IMR-90 (cell line): ENCODE results near the gene CARD8. TPM values are rescaled to one million over a fixed set of nuclear protein-coding genes. Genes with fewer than 3 reads are reported as not detected.
"Not testable (repeated sequence)": the region's sequence is repeated elsewhere in the genome, so short reads cannot be mapped to it uniquely, and the experiment has no call there.

ENCODE experiments used
- ATAC-seq: fragments of 200-7000 bp; cut with Tn5 transposase; 2 replicates; pipeline ENCODE4 v1.9.1; 2020; ENCODE audit warnings: low read depth, mild to moderate bottlenecking, moderate library complexity
- BruUV-seq: library from RNA; stranded (reverse); fragments of 400-500 nt; replicated peaks from 2 replicates; lab custom pipeline; 2021; lab: Mats Ljungman, UMichigan
- CTCF ChIA-PET: fragments of 300-600 bp; formaldehyde crosslinking; extraction: SDS; loops from one replicate; lab custom pipeline; 2021; ENCODE audit warnings: antibody characterized with exemption; lab: Yijun Ruan, JAX
- POLR2A ChIA-PET: fragments of 300-600 bp; sonication (Branson Sonifier 250); formaldehyde crosslinking; loops from one replicate; lab custom pipeline; 2022; ENCODE audit warnings: antibody characterized with exemption; ENCODE audit not compliant: unreplicated experiment; lab: Charles Lee
- DNase-seq: peaks from one replicate; pipeline ENCODE4 v3.0.0; 2013
- H2AFZ ChIP-seq: replicated peaks from 2 replicates; pipeline ENCODE3; 2013; ENCODE audit warnings: low read length, mild to moderate bottlenecking; ENCODE audit not compliant: poor library complexity
- H2AK5ac ChIP-seq: 2 replicates; pipeline ENCODE4 v1.6.1; 2013; ENCODE audit warnings: low read depth, low read length, inconsistent platforms
- H2AK9ac ChIP-seq: replicated peaks from 2 replicates; pipeline ENCODE3; 2013; ENCODE audit warnings: mild to moderate bottlenecking, low read depth, low read length, moderate library complexity; ENCODE audit not compliant: poor library complexity
- H2BK120ac ChIP-seq: 2 replicates; pipeline ENCODE4 v1.6.1; 2013; ENCODE audit warnings: low read depth, low read length, inconsistent platforms
- H2BK15ac ChIP-seq: 3 replicates; pipeline ENCODE4 v1.6.1; 2013; ENCODE audit warnings: low read depth, low read length, inconsistent platforms
- H2BK20ac ChIP-seq: 2 replicates; pipeline ENCODE4 v1.6.1; 2013; ENCODE audit warnings: low read depth, mild to moderate bottlenecking, inconsistent platforms, low read length, moderate library complexity
- H2BK5ac ChIP-seq: 2 replicates; pipeline ENCODE4 v1.6.1; 2013; ENCODE audit warnings: mild to moderate bottlenecking, low read depth, low read length, inconsistent platforms; ENCODE audit not compliant: poor library complexity, severe bottlenecking
- H3K14ac ChIP-seq: replicated peaks from 2 replicates; pipeline ENCODE4 v1.6.1; 2013; ENCODE audit warnings: low read depth, low read length, inconsistent platforms
- H3K18ac ChIP-seq: 2 replicates; pipeline ENCODE4 v1.6.1; 2013; ENCODE audit warnings: low read depth, low read length, control low read depth
- H3K23ac ChIP-seq: 2 replicates; pipeline ENCODE4 v1.6.1; 2013; ENCODE audit warnings: low read depth, low read length, inconsistent platforms
- H3K27ac ChIP-seq: 2 replicates; pipeline ENCODE4 v1.5.1; 2013; ENCODE audit warnings: mild to moderate bottlenecking, control low read depth, low read length; ENCODE audit not compliant: insufficient read depth
- H3K27me3 ChIP-seq: 2 replicates; pipeline ENCODE4 v1.6.1; 2013; ENCODE audit warnings: low read length; ENCODE audit not compliant: control insufficient read depth, insufficient read depth
- H3K36me3 ChIP-seq: 2 replicates; pipeline ENCODE4 v1.6.1; 2013; ENCODE audit warnings: low read length, mixed read lengths; ENCODE audit not compliant: control insufficient read depth, insufficient read depth
- H3K4ac ChIP-seq: 2 replicates; pipeline ENCODE4 v1.6.1; 2013; ENCODE audit warnings: low read depth, low read length, inconsistent platforms
- H3K4me1 ChIP-seq: 2 replicates; pipeline ENCODE4 v1.6.1; 2013; ENCODE audit warnings: low read length, mixed read lengths; ENCODE audit not compliant: control insufficient read depth, insufficient read depth
- H3K4me2 ChIP-seq: 2 replicates; pipeline ENCODE4 v1.6.1; 2013; ENCODE audit warnings: low read depth, mild to moderate bottlenecking, control low read depth, low read length, moderate library complexity
- H3K4me3 ChIP-seq: 2 replicates; pipeline ENCODE4 v1.5.1; 2013; ENCODE audit warnings: low read depth, mild to moderate bottlenecking, control low read depth, low read length, moderate library complexity; ENCODE audit not compliant: insufficient read depth
- H3K56ac ChIP-seq: 2 replicates; pipeline ENCODE4 v1.6.1; 2013; ENCODE audit warnings: low read length, inconsistent platforms; ENCODE audit not compliant: insufficient read depth; ENCODE audit errors: extremely low read depth
- H3K79me1 ChIP-seq, 2 experiments: 2 replicates each; pipeline ENCODE4 v1.6.1; 2013; ENCODE audit warnings: low read length in 2 of 2, inconsistent platforms in 1 of 2, low read depth in 1 of 2
- H3K9ac ChIP-seq: 2 replicates; pipeline ENCODE4 v1.6.1; 2013; ENCODE audit warnings: low read depth, low read length, control low read depth
- H3K9me1 ChIP-seq: 2 replicates; pipeline ENCODE4 v1.6.1; 2013; ENCODE audit warnings: low read length, inconsistent platforms; ENCODE audit not compliant: insufficient read depth
- H3K9me3 ChIP-seq: 2 replicates; pipeline ENCODE4 v1.6.1; 2013; ENCODE audit warnings: low read length; ENCODE audit not compliant: control insufficient read depth, insufficient read depth
- H4K20me1 ChIP-seq: 2 replicates; pipeline ENCODE4 v1.6.1; 2013; ENCODE audit warnings: low read length, inconsistent platforms; ENCODE audit not compliant: insufficient read depth
- H4K5ac ChIP-seq: 2 replicates; pipeline ENCODE4 v1.6.1; 2013; ENCODE audit warnings: mild to moderate bottlenecking, low read depth, low read length, control low read depth
- H4K8ac ChIP-seq, 2 experiments: 2 replicates each; pipeline ENCODE4 v1.6.1; 2013; ENCODE audit warnings: low read depth in 2 of 2, low read length in 2 of 2, control low read depth in 1 of 2, inconsistent platforms in 1 of 2
- H4K91ac ChIP-seq: 2 replicates; pipeline ENCODE4 v1.6.1; 2013; ENCODE audit warnings: low read depth, low read length, inconsistent platforms; ENCODE audit not compliant: insufficient read depth
- BHLHE40 ChIP-seq: fragments of 150-350 bp; IDR thresholded peaks from 2 replicates; pipeline ENCODE4 v1.6.1; 2016; ENCODE audit warnings: mild to moderate bottlenecking, low read depth, low read length
- CEBPB ChIP-seq: IDR thresholded peaks from 2 replicates; pipeline ENCODE4 v1.6.1; 2012; ENCODE audit warnings: low read depth, low read length, improper control_type of control experiment
- CHD1 ChIP-seq: IDR thresholded peaks from 2 replicates; pipeline ENCODE4 v1.6.1; 2012; ENCODE audit warnings: low read depth, low read length, improper control_type of control experiment
- RFX5 ChIP-seq: IDR thresholded peaks from 2 replicates; pipeline ENCODE4 v1.8.0; 2012; ENCODE audit warnings: low read depth, mild to moderate bottlenecking, low read length, moderate library complexity
- WGBS, 2 experiments: methylation state at CpG; one replicate each; pipeline versions ENCODE4 v1.1.5 to v1.1.7; 2013; ENCODE audit warnings: missing lambda C conversion rate in 2 of 2; ENCODE audit not compliant: insufficient read length in 1 of 2; ENCODE audit errors: extremely low coverage in 2 of 2; 5-methylcytosine and 5-hydroxymethylcytosine counted together
- dilution Hi-C: fragments of 300-500 bp; cut with HindIII; formaldehyde crosslinking; loops from one replicate; pipeline ENCODE4 v1.14.3; 2018; ENCODE audit warnings: low sequenced_read_pairs; ENCODE audit not compliant: unreplicated experiment
- in situ Hi-C: fragments of 300-500 bp; cut with MboI; formaldehyde crosslinking; loops from 3 replicates; pipeline ENCODE4 v1.14.3; 2019; ENCODE audit warnings: low sequenced_read_pairs, inconsistent platforms, mixed read lengths
- intact Hi-C: fragments of 100-400 bp; cut with micrococcal nuclease; formaldehyde crosslinking; loops from 2 replicates; pipeline ENCODE4 v1.10.0; 2022
- polyA plus RNA-seq, 3 experiments: library from polyadenylated mRNA; depleted of rRNA; stranded (reverse); fragments of >200 nt; gene quantifications; 2 replicates each; pipeline ENCODE4 v1.2.3, GENCODE V29; 2012; ENCODE audit warnings: low replicate concordance in 1 of 3
- total RNA-seq: library from RNA; depleted of rRNA; stranded (reverse); fragments of >200 nt; gene quantifications from 2 replicates; pipeline ENCODE4 v1.2.3, GENCODE V29; 2012
- TF ChIP-seq, protein P1 (sequence below): conservative IDR thresholded peaks from 2 replicates; pipeline ENCODE4 v1.5.1; 2012; ENCODE audit warnings: mild to moderate bottlenecking, low read depth, low read length, improper control_type of control experiment

The CARD8 gene
- total and polyA plus RNA-seq, 2 of the 4 experiments (the other 2 are of a cell fraction): 11.3 to 15.5 TPM

DNA sequence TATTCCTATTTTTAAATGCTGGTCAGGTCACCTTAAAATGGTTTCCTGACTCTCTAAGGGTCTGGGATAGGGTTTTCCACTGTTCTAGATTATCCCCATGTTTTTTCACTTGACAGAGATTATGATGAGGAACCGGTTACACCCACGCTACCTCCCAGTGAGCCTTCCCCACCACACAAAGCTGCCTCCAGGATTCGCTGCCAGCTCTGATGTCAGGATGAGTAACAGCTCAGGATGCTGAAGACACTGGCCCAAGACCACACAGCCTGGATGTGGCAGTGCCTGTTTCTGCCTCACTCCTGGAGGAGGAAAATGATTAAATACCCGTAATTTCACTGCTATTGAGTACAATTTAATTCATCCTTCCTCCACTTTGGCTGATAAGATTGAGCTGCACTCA is 37.1 kb upstream of the CARD8 start:
- POLR2A ChIA-PET: no interaction called here

DNA sequence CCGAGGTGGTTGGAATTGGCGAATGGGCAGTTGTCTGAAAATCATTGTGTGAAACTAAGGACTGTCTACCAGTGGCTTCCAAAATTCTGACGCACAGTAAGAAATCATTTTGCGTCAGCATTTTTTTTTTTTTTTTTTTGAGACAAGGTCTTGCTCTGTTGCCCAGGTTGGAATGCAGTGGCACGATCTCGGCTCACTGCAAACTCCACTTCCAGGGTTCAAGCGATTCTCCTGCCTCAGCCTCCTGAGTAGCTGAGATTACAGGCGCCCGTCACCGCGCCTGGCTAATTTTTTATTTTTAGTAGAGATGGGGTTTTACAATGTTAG is 35.7 kb upstream of the CARD8 start:
- H3K79me1 ChIP-seq, H3K14ac ChIP-seq, H3K56ac ChIP-seq, H4K91ac ChIP-seq, H4K20me1 ChIP-seq, DNase-seq, H3K27ac ChIP-seq, H3K9me3 ChIP-seq, H3K4me1 ChIP-seq, in situ Hi-C loops, H3K4me2 ChIP-seq, H2BK5ac ChIP-seq, H3K9ac ChIP-seq, H2BK20ac ChIP-seq, BruUV-seq, H2BK15ac ChIP-seq, H3K9me1 ChIP-seq, POLR2A ChIA-PET, H3K4me3 ChIP-seq, H4K5ac ChIP-seq, H4K8ac ChIP-seq, dilution Hi-C loops, ATAC-seq, H3K18ac ChIP-seq, H3K36me3 ChIP-seq, H3K27me3 ChIP-seq, H3K4ac ChIP-seq, H2BK120ac ChIP-seq, H2AK5ac ChIP-seq, H3K23ac ChIP-seq: not testable (repeated sequence)
- Histone ChIP-seq H2AFZ (peak overlapping the region; percentile 92), H2AK9ac (peak overlapping the region; percentile 22)
- 27% methylated on average over 3 of the region's 11 CpGs; no CpG with 5 or more reads in 1 of the 2 experiments for WGBS, 2 experiments
- intact Hi-C loops: loop anchor here (1.0 kb wide), 2 partner anchors 20 to 24 kb away; no protein-coding TSS in a partner anchor
- CTCF ChIA-PET: interaction anchor here (0.7 to 1.7 kb wide), 2 partner anchors 25 to 277 kb away, joined by 3 to 7 read pairs; no protein-coding TSS in a partner anchor

More for the DNA sequence above, 37.1 kb upstream of the CARD8 start:
- Histone ChIP-seq H2BK5ac (no peak overlapping the region), H3K27me3 (no peaks in the 10 kb centered on the region; the same call in 1 of the 2 replicates), H3K36me3 (no peaks in the 10 kb centered on the region), H4K20me1 (no peaks in the 10 kb centered on the region), H4K5ac (no peak overlapping the region), H2AK9ac (no peak overlapping the region), H3K4me2 (no peak overlapping the region), H3K9ac (no peak overlapping the region), H3K4me3 (no peak overlapping the region), H3K4ac (no peak overlapping the region), H2BK120ac (no peak overlapping the region), H3K23ac (no peak overlapping the region), H3K18ac (no peak overlapping the region), H3K9me1 (no peaks in the 10 kb centered on the region), H3K56ac (no peak overlapping the region), H3K4me1 (peaks cover 5% of the 10 kb centered on the region), H3K79me1 (no peaks in the 10 kb centered on the region), H4K8ac (no peak overlapping the region), H2AK5ac (no peak overlapping the region; the same call in 1 of the 2 replicates), H3K14ac (no peak overlapping the region), H3K9me3 (no peaks in the 10 kb centered on the region), H3K27ac (no peak overlapping the region), H2BK20ac (no peak overlapping the region), H2BK15ac (no peak overlapping the region), H4K91ac (no peak overlapping the region), H2AFZ (peak overlapping the region; percentile 2)
- peak; percentile 69 for ATAC-seq
- in situ Hi-C loops (no loop called here), intact Hi-C loops (no loop called here), dilution Hi-C loops (no loop called here)
- WGBS, 2 experiments: no CpG with 5 or more reads among the region's 4 CpGs
- TF ChIP-seq, protein P1, sequence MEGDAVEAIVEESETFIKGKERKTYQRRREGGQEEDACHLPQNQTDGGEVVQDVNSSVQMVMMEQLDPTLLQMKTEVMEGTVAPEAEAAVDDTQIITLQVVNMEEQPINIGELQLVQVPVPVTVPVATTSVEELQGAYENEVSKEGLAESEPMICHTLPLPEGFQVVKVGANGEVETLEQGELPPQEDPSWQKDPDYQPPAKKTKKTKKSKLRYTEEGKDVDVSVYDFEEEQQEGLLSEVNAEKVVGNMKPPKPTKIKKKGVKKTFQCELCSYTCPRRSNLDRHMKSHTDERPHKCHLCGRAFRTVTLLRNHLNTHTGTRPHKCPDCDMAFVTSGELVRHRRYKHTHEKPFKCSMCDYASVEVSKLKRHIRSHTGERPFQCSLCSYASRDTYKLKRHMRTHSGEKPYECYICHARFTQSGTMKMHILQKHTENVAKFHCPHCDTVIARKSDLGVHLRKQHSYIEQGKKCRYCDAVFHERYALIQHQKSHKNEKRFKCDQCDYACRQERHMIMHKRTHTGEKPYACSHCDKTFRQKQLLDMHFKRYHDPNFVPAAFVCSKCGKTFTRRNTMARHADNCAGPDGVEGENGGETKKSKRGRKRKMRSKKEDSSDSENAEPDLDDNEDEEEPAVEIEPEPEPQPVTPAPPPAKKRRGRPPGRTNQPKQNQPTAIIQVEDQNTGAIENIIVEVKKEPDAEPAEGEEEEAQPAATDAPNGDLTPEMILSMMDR: no peak
- no peak for TF ChIP-seq CHD1
- TF ChIP-seq CEBPB: no peak
- no peak for TF ChIP-seq RFX5
- no peak for TF ChIP-seq BHLHE40
- no TSS peak for BruUV-seq
- CTCF ChIA-PET: interaction anchor here (0.7 to 1.5 kb wide), 2 partner anchors 32 to 37 kb away, joined by 3 to 4 read pairs; partner anchors contain the start of gene CARD8
- peak; percentile 93 for DNase-seq
